ENCODE measurements around the gene ANKFN1. TPM values are rescaled to one million over a fixed set of nuclear protein-coding genes. Genes with fewer than 3 reads are reported as not detected.

ANKFN1 gene
- total and polyA plus RNA-seq, 7 donors = 0.12 to 0.55 (median 0.26) TPM; not detected in 3

GRCh38 chr17:56322991-56323390, 169.7 kb downstream of the ANKFN1 start:
- 46 to 71% methylated on average over 2 of the region's 2 CpGs for WGBS, 2 donors
- no peaks in the 10 kb centered on the region for H3K4me1 ChIP-seq
- no peaks in the 10 kb centered on the region for H3K36me3 ChIP-seq
- H3K9me3 ChIP-seq = no peaks in the 10 kb centered on the region
- H3K27ac ChIP-seq = no peak overlapping the region
- H3K4me3 ChIP-seq = no peak overlapping the region
- DNase-seq = no peak
- intact Hi-C loops (cut with DNase I) = no loop called here
- H3K27me3 ChIP-seq = peaks cover 0 to 4% (median 0%) of the 10 kb centered on the region in 3 donors
- no peak for TF ChIP-seq POLR2A (IDR thresholded peaks at IDR 0.05)
- TF ChIP-seq CTCF (IDR thresholded peaks at IDR 0.05) = no peak
- no peak for TF ChIP-seq POLR2AphosphoS5 (IDR thresholded peaks at IDR 0.05)
- TF ChIP-seq EP300 (IDR thresholded peaks at IDR 0.05) = no peak

GRCh38 chr17:56324676-56325075, 171.4 kb downstream of the ANKFN1 start:
- Histone ChIP-seq H3K9me3 (no peaks in the 10 kb centered on the region), H3K4me3 (no peak overlapping the region), H3K4me1 (no peaks in the 10 kb centered on the region), H3K27ac (no peak overlapping the region), H3K36me3 (no peaks in the 10 kb centered on the region), H3K27me3 (peaks cover 0 to 4% (median 0%) of the 10 kb centered on the region in 3 donors)
- TF ChIP-seq POLR2A (IDR thresholded peaks at IDR 0.05) (no peak), EP300 (IDR thresholded peaks at IDR 0.05) (no peak), POLR2AphosphoS5 (IDR thresholded peaks at IDR 0.05) (no peak), CTCF (IDR thresholded peaks at IDR 0.05) (no peak)
- no peak for DNase-seq
- 39 to 68% methylated on average over 3 of the region's 3 CpGs for WGBS, 2 donors
- intact Hi-C loops (cut with DNase I) = no loop called here

- no peak for DNase-seq
- Histone ChIP-seq H3K27ac (no peak overlapping the region), H3K36me3 (no peaks in the 10 kb centered on the region), H3K4me1 (no peaks in the 10 kb centered on the region), H3K4me3 (no peak overlapping the region), H3K27me3 (peaks cover 0 to 4% (median 0%) of the 10 kb centered on the region in 3 donors), H3K9me3 (no peaks in the 10 kb centered on the region)
- 55 to 71% methylated on average over 13 of the region's 13 CpGs for WGBS, 2 donors
- intact Hi-C loops (cut with DNase I) = no loop called here
- no peak for TF ChIP-seq POLR2A (IDR thresholded peaks at IDR 0.05)
- no peak for TF ChIP-seq EP300 (IDR thresholded peaks at IDR 0.05)
- TF ChIP-seq CTCF (IDR thresholded peaks at IDR 0.05) = no peak
Observed at GRCh38 chr17:56325313-56326000, 172.2 kb downstream of the ANKFN1 start.

- no peak for DNase-seq
- H3K27me3 ChIP-seq = peaks cover 0 to 4% (median 0%) of the 10 kb centered on the region in 3 donors
- H3K9me3 ChIP-seq = no peaks in the 10 kb centered on the region
- H3K4me1 ChIP-seq = no peaks in the 10 kb centered on the region
- no peaks in the 10 kb centered on the region for H3K36me3 ChIP-seq
- no peak overlapping the region for H3K27ac ChIP-seq
- intact Hi-C loops (cut with DNase I) = no loop called here
- H3K4me3 ChIP-seq = no peak overlapping the region
- no peak for TF ChIP-seq POLR2AphosphoS5 (IDR thresholded peaks at IDR 0.05)
- TF ChIP-seq CTCF (IDR thresholded peaks at IDR 0.05) = no peak
- no peak for TF ChIP-seq POLR2A (IDR thresholded peaks at IDR 0.05)
- no peak for TF ChIP-seq EP300 (IDR thresholded peaks at IDR 0.05)
- 46 to 73% methylated on average over 5 of the region's 5 CpGs for WGBS, 2 donors
Observed at GRCh38 chr17:56326001-56326359, 172.7 kb downstream of the ANKFN1 start.

GRCh38 chr17:56347639-56348038, 194.4 kb downstream of the ANKFN1 start:
- Histone ChIP-seq H3K36me3 (no peaks in the 10 kb centered on the region), H3K4me1 (no peaks in the 10 kb centered on the region), H3K4me3 (no peak overlapping the region), H3K27ac (no peak overlapping the region), H3K27me3 (no peaks in the 10 kb centered on the region), H3K9me3 (no peaks in the 10 kb centered on the region)
- no peak for TF ChIP-seq CTCF (IDR thresholded peaks at IDR 0.05)
- no peak for TF ChIP-seq POLR2A (IDR thresholded peaks at IDR 0.05)
- TF ChIP-seq POLR2AphosphoS5 (IDR thresholded peaks at IDR 0.05) = no peak
- no peak for TF ChIP-seq EP300 (IDR thresholded peaks at IDR 0.05)
- no peak for DNase-seq
- intact Hi-C loops (cut with DNase I) = no loop called here
- 42 to 68% methylated on average over 1 of the region's 1 CpG for WGBS, 2 donors
